HG03135 (cell line): ENCODE measurements around the gene BTBD16.

ENCODE experiments used
- ATAC-seq: cut with Tn5 transposase; IDR thresholded peaks from one replicate; pipeline ENCODE4 v1.9.1; 2021; ENCODE audit warnings: mild to moderate bottlenecking, moderate library complexity; ENCODE audit not compliant: unreplicated experiment

Gene BTBD16

GRCh38 chr10:122271076-122271475, at the start of gene BTBD16:
Gene BTBD16 (plus strand): TSS chr10:122271296. CDS start chr10:122275082, 3,786 bp downstream.
- no peak for ATAC-seq

GRCh38 chr10:122221958-122222357, 49.1 kb upstream of the BTBD16 start:
- no peak for ATAC-seq

- no peak for ATAC-seq
Measured at GRCh38 chr10:122222638-122223037, 48.5 kb upstream of the BTBD16 start.

- ATAC-seq = no peak
Measured at GRCh38 chr10:122224159-122224558, 46.9 kb upstream of the BTBD16 start.

- no peak for ATAC-seq
Measured at GRCh38 chr10:122225330-122225729, 45.8 kb upstream of the BTBD16 start.

- ATAC-seq = no peak
Measured at GRCh38 chr10:122227754-122228153, 43.3 kb upstream of the BTBD16 start.

GRCh38 chr10:122229666-122230065, 41.4 kb upstream of the BTBD16 start:
- ATAC-seq = no peak

GRCh38 chr10:122230222-122230621, 40.9 kb upstream of the BTBD16 start:
- ATAC-seq = no peak

- no peak for ATAC-seq
Measured at GRCh38 chr10:122232769-122233168, 38.3 kb upstream of the BTBD16 start.

- no peak for ATAC-seq
Measured at GRCh38 chr10:122233857-122234348, 37.2 kb upstream of the BTBD16 start.

- no peak for ATAC-seq
Measured at GRCh38 chr10:122234416-122234815, 36.7 kb upstream of the BTBD16 start.

GRCh38 chr10:122236690-122237306, 34.3 kb upstream of the BTBD16 start:
- ATAC-seq = no peak

GRCh38 chr10:122237331-122237990, 33.6 kb upstream of the BTBD16 start:
- no peak for ATAC-seq

GRCh38 chr10:122239578-122240257, 31.4 kb upstream of the BTBD16 start:
- ATAC-seq = no peak

GRCh38 chr10:122240401-122240800, 30.7 kb upstream of the BTBD16 start:
- no peak for ATAC-seq

GRCh38 chr10:122241836-122242235, 29.3 kb upstream of the BTBD16 start:
- ATAC-seq = no peak

GRCh38 chr10:122243550-122243949, 27.5 kb upstream of the BTBD16 start:
- ATAC-seq = no peak

GRCh38 chr10:122244001-122244975, 26.8 kb upstream of the BTBD16 start:
- ATAC-seq = no peak

GRCh38 chr10:122245136-122245535, 26.0 kb upstream of the BTBD16 start:
- ATAC-seq = no peak

- ATAC-seq = no peak
Measured at GRCh38 chr10:122245897-122246296, 25.2 kb upstream of the BTBD16 start.
